Cardiac fibroblast (primary cell): ENCODE results near the gene HIPK2.

Source experiments
- DNase-seq, 2 donors: peaks; one replicate each; pipeline versions ENCODE4 v3.0.0 to v3.0.0-alpha.2; 2010; ENCODE audit warnings: low read depth in 2 of 2
- H3K4me3 ChIP-seq, 2 donors: replicated peaks in 1 of 2; 1 replicate in 1 of 2; 2 replicates in 1 of 2; pipeline ENCODE4 v1.5.1; 2011; ENCODE audit warnings: low read depth in 2 of 2, low read length in 2 of 2, mild to moderate bottlenecking in 2 of 2, moderate library complexity in 1 of 2
- CTCF ChIP-seq: IDR thresholded peaks from one replicate; pipeline ENCODE4 v1.5.1; 2011; ENCODE audit warnings: low read depth, mild to moderate bottlenecking, low read length, inconsistent platforms

HIPK2 gene

GRCh38 chr7:139626817-139627216, 151.0 kb downstream of the HIPK2 start:
- H3K4me3 ChIP-seq, result no peak overlapping the region
- DNase-seq, result no peak
- TF ChIP-seq CTCF, result no peak

GRCh38 chr7:139623518-139623917, 154.3 kb downstream of the HIPK2 start:
- TF ChIP-seq CTCF, result no peak
- peak; percentile 22 to 29 for DNase-seq
- H3K4me3 ChIP-seq, result no peak overlapping the region

DNA sequence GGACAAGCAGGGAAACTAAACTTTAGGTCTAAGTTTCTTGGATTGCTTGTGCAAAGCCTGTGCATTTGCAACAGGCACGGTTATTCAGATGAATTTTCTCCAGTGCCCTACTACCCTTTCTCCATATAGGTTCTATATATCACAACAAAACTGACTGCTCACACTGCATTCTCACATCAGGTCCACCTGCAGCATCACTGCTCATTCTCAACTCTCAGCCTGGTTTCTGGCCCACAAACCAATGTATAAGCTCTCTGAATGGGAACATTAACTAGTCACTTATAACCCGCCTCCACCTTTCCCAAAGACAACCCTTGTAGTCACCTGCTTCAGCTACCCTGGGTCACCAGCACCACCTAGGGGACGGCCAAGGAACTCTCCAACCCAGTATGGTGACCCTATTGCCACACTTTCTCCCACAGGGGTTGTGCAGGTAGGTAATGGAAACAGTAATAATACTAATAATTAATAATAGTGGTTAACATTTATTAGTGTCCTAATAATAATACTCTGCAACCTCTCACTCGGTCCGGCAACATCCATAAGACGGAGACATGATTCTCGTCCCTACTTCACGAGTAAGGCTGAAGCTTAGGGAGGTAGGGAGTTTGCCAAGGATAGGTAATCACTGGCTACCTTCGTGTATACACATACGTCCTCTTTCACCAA, 157.0 kb downstream of the HIPK2 start:
- DNase-seq, result peak; percentile 26 to 45
- H3K4me3 ChIP-seq, result no peak overlapping the region
- TF ChIP-seq CTCF, result peak; percentile 80

- H3K4me3 ChIP-seq, result no peak overlapping the region
- DNase-seq, result peak; percentile 75 to 80
- TF ChIP-seq CTCF, result peak; percentile 12
Measured at GRCh38 chr7:139619367-139619657, 158.5 kb downstream of the HIPK2 start.

DNA sequence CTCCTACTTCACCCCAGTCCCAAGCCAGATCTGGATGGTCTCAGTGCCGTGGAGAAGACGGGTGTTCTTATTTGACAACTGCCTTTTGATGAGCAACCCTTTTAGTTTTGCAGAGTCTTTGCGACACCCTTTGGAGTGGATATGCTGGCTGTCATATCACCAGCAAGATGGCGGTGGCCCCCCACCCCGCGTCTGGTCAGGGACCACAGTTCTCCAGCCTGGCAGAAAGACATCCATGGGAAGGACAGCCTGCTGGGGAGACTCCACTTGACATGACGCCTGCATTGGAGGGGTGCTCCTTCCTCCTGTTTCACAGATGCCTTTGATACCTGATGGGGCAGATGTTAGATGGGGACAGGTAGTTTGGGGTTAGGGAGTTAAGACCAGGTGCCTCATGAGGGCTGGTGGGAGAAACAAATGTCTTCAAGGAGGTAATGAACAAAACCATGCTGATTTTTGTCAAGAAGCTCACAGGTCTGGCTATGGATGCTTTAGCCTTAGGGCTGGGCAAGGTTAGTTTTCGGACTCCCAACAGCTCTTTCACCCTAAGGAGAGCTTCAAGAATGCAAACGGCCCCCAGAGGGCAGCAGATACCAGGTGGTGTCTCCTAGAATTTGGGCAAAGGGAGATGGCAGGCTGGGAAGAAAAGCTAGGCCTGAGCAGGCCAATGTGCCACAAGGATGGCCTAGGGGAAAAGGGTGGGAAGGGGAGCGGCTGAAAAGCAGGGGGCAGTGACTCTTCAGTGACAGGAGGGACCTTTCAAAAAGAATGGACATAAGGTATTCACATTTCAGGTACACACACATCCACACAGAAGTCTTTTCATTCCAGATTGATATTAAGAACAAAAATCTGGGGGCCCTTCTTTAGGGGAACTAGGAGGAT, 159.1 kb downstream of the HIPK2 start:
- peak; percentile 51 for TF ChIP-seq CTCF
- DNase-seq, result peak; percentile 56 to 63
- no peak overlapping the region for H3K4me3 ChIP-seq

GRCh38 chr7:139617074-139617473, 160.7 kb downstream of the HIPK2 start:
- no peak for TF ChIP-seq CTCF
- no peak overlapping the region for H3K4me3 ChIP-seq
- DNase-seq, result no peak
